Activated CD4-positive, alpha-beta T cell treated with anti-CD3 and anti-CD28 coated beads for 24 hours (primary cell): ENCODE results near the gene LTO1.
"Not testable (repeated sequence)": the region's sequence is repeated elsewhere in the genome, so short reads cannot be mapped to it uniquely, and the experiment has no call there.

Experiments used
- DNase-seq, 2 donors: peaks; one replicate each; pipeline ENCODE4 v3.0.0-alpha.2; 2020; ENCODE audit warnings: low read depth in 2 of 2

LTO1 gene

GRCh38 chr11:69632900-69633299 is 42.3 kb downstream of the LTO1 start:
- no peak for DNase-seq

- no peak for DNase-seq
Measured at GRCh38 chr11:69630424-69630823, 44.7 kb downstream of the LTO1 start.

- no peak for DNase-seq
Measured at GRCh38 chr11:69630017-69630416, 45.1 kb downstream of the LTO1 start.

- no peak for DNase-seq
Measured at GRCh38 chr11:69627551-69627950, 47.6 kb downstream of the LTO1 start.

- DNase-seq = no peak
Measured at GRCh38 chr11:69625476-69625875, 49.7 kb downstream of the LTO1 start.

- DNase-seq = no peak
Measured at GRCh38 chr11:69624293-69624692, 50.9 kb downstream of the LTO1 start.

GRCh38 chr11:69622097-69622681 is 53.0 kb downstream of the LTO1 start:
- DNase-seq = not testable (repeated sequence)

GRCh38 chr11:69620683-69621290 is 54.4 kb downstream of the LTO1 start:
- no peak for DNase-seq

- DNase-seq = no peak
Measured at GRCh38 chr11:69618237-69618636, 56.9 kb downstream of the LTO1 start.

- no peak for DNase-seq
Measured at GRCh38 chr11:69617682-69618081, 57.5 kb downstream of the LTO1 start.

- no peak for DNase-seq
Measured at GRCh38 chr11:69617220-69617619, 57.9 kb downstream of the LTO1 start.
